BE2C (cell line): Measurements from ENCODE around the gene TDP1.

Source experiments
- DNase-seq: peaks from one replicate; pipeline ENCODE4 v3.0.0-alpha.2; 2020
- H3K27me3 ChIP-seq: fragments of 250-450 bp; sonication (Bioruptor Pico); 2 replicates; pipeline ENCODE4 v1.5.1; 2020; ENCODE audit warnings: mild to moderate bottlenecking
- H3K36me3 ChIP-seq: fragments of 250-450 bp; sonication (Bioruptor Pico); 2 replicates; pipeline ENCODE4 v1.5.1; 2020; ENCODE audit warnings: mild to moderate bottlenecking
- H3K4me1 ChIP-seq: fragments of 250-450 bp; sonication (Bioruptor Pico); 2 replicates; pipeline ENCODE4 v1.5.1; 2020
- H3K4me3 ChIP-seq: 2 replicates; pipeline ENCODE4 v1.5.1; 2011; ENCODE audit warnings: low read depth, low read length
- H3K9me3 ChIP-seq: fragments of 250-450 bp; sonication (Bioruptor Pico); 2 replicates; pipeline ENCODE4 v1.5.1; 2020
- CTCF ChIP-seq: IDR thresholded peaks from 2 replicates; pipeline ENCODE4 v1.5.1; 2012; ENCODE audit warnings: mild to moderate bottlenecking, low read depth, low read length

TDP1 gene

DNA sequence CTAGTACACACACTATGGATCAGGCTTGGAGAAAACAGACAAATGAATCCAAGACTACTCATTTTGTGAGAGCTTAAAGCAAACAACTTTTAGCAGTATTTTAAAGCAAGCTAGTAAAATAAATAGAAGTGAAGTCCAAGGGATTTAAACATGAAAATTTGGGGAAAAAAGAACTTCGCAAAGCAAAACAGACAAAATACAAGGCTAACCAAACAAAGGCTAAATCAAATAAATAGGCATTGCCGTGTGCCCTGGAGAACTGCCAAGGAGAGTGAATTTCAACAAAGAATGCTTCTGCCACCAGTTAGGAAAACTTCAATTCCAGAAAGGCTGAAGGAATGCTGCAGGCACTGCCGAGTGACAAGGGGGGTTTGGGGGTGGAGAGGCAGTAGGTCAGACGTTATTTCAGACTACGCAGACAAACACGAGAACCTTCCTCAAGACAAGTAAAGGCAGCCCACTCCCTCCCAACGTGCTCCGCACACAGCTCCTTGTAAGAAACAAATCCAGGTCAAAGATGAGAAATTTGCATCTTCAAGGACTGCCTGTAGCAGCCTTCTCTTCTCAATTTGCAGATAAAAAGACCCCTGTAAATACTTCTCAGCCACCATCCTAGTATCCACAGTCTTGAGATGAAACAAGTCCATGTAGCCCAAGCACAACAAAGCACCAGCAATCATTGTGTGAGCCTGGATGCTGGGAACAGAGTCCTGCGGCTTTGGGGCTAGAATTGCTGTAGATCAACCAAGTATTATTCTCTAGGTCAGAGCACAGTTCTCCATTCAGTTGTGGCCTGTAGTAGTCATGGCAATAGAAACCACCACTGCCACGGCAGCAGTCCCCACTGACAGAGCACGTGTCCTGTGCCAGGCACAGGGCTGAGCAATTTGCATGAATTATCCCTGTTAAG lies 44.5 kb upstream of the TDP1 start:
- Histone ChIP-seq H3K4me1 (peaks cover 3% of the 10 kb centered on the region; the same call in 1 of the 2 replicates), H3K27me3 (no peaks in the 10 kb centered on the region), H3K9me3 (no peaks in the 10 kb centered on the region), H3K4me3 (no peak overlapping the region), H3K36me3 (no peaks in the 10 kb centered on the region)
- no peak for TF ChIP-seq CTCF
- DNase-seq, result no peak

DNA sequence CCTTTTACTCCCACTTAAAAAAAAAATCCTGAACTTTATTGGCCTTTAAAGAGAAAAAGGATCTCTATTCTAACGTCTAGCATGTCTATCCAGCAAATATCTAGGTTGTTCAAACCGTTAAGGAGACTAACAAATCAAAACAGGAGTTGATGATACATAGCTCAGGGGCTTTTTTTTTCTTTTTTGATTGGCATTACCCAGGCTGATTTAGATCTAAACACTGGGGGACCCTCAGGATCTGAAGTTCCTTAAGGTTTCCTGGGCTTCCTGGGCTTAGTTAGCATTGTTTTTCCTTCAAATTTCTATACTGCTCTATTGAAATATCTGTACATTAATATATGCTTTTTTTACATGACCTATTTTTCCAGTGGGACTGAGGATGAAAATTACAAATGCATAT lies 43.5 kb upstream of the TDP1 start:
- TF ChIP-seq CTCF, result no peak
- H3K27me3 ChIP-seq, result no peaks in the 10 kb centered on the region

DNA sequence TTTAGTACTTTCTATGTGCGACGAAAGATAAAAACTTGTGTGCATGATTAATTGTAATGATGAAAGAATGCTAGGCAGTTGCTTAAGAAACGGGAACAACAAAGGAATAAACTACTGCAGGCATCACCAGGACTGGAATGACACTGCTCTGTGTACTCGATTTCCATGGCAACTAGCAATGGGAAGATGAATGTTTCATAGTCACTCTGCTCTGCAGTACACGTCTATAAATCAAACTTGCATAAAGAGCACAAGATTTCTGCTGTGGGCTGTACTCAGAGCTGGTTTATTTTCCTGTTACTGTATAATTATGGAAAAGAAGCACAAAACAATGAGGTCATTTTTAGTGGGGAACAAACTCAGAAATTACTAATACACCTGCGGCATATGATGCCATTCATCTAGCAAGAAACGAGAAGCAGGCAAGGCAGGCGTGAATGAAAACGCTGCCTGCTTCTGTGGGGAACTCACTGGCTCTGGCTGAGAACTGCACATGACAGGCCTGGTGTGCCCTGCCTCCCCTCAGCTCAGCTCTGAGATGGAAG lies 43.0 kb upstream of the TDP1 start:
- peaks cover 3% of the 10 kb centered on the region; the same call in 1 of the 2 replicates for H3K4me1 ChIP-seq
- no peak for TF ChIP-seq CTCF

More for the DNA sequence above, 43.5 kb upstream of the TDP1 start:
- Histone ChIP-seq H3K4me3 (no peak overlapping the region), H3K9me3 (no peaks in the 10 kb centered on the region), H3K36me3 (no peaks in the 10 kb centered on the region), H3K4me1 (peaks cover 3% of the 10 kb centered on the region; the same call in 1 of the 2 replicates)
- no peak for DNase-seq

GRCh38 chr14:89915114-89915878 lies 40.4 kb upstream of the TDP1 start:
- peak; percentile 52 for DNase-seq
- TF ChIP-seq CTCF, result peak; percentile 98
- Histone ChIP-seq H3K4me3 (no peak overlapping the region), H3K9me3 (no peaks in the 10 kb centered on the region), H3K27me3 (no peaks in the 10 kb centered on the region), H3K36me3 (no peaks in the 10 kb centered on the region), H3K4me1 (peaks cover 3% of the 10 kb centered on the region; the same call in 1 of the 2 replicates)

More for the DNA sequence above, 43.0 kb upstream of the TDP1 start:
- Histone ChIP-seq H3K9me3 (no peaks in the 10 kb centered on the region), H3K4me3 (no peak overlapping the region), H3K36me3 (no peaks in the 10 kb centered on the region), H3K27me3 (no peaks in the 10 kb centered on the region)
- DNase-seq, result no peak

GRCh38 chr14:89918721-89919120 lies 37.0 kb upstream of the TDP1 start:
- Histone ChIP-seq H3K9me3 (no peaks in the 10 kb centered on the region), H3K27me3 (no peaks in the 10 kb centered on the region), H3K4me3 (no peak overlapping the region), H3K4me1 (no peaks in the 10 kb centered on the region), H3K36me3 (no peaks in the 10 kb centered on the region)
- DNase-seq, result no peak
- TF ChIP-seq CTCF, result no peak
